DMS153 treated with DMSO at 0.1 percent for 48 hours (cell line): ENCODE measurements around the gene STYXL2.

ENCODE experiments used
- DNase-seq: peaks from one replicate; lab custom pipeline; 2025; ENCODE audit not compliant: unreplicated experiment; lab: John Stamatoyannopoulos, UW

STYXL2 gene

DNA sequence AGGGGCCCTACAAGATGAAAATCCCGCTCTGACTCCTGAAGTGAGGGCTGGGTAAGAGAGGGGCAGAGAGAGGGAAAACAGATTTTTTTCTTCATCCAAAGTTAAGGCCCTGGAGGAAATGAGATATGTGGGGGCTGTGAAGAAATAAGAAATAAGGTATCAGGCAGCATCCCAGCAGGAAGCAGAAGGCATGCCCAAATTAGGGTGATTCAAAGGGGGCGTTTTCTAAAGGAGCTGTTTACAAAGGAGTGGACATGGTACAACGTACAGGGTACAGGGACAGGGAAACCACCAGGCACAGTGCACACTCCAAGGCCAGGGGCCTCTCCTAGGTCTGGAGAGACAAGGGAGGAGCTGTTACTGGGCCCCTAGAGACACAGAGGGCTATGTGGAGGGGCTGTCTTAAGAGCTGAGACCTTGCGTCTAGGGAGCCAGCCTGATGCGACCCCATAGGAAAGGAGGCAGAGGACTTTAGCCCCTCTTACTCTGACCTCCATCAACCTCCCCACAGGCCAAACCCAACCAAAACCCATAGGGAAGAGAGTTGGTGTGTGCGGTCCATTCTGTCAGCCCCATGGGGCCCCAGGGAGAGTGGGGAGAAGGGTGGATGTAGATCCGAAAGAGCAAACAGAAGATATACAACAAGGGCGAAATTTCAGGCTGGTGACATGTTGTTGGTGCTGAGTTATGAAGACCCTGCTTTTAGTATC is 38.6 kb downstream of the STYXL2 start:
- no peak for DNase-seq

DNA sequence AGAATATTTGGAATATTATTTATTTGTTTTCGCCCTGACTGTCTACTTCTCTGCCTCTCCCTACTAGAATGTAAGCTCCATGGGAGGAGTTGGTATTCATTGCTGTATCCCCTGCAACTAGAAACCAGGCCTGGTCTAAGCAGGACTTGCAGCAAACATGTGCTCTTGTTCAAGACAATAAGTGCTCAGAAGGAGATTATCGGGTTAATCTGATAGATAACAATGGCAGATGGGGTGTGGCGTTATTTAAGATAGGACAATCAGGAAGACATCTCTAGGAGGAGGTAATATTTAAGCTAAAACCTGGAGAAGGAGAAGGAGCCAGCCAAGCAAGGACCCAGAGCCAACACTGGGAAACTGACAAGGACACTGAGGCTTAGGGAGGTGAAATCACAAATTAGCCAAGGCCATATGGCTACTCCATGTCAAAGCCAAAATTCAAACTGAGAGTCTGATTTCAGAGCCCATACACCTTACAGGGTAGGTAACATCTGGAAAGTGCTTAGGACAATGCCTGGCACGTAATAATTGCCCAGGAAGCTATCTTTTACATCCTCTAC is 41.5 kb downstream of the STYXL2 start:
- no peak for DNase-seq

DNA sequence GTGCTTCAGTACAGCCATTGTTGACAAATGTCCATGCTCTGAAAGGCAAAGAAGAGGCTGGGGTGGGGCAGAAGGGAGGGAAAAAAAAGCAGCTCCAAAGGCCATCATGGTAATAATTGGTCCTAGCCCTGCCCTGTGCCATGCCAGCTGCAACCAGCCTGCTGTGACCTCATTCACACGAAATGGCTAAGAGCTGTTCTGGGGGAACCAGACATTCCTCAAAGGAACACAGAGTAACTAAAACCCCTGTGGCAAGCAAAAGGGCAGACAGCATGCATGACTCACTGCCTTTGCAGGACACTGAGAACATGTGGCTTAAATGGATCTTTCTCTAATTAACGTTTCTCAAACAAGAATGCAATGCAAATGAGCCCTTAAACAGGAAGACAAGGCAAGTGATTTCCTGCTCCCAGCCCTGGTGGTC is 42.3 kb downstream of the STYXL2 start:
- no peak for DNase-seq

DNA sequence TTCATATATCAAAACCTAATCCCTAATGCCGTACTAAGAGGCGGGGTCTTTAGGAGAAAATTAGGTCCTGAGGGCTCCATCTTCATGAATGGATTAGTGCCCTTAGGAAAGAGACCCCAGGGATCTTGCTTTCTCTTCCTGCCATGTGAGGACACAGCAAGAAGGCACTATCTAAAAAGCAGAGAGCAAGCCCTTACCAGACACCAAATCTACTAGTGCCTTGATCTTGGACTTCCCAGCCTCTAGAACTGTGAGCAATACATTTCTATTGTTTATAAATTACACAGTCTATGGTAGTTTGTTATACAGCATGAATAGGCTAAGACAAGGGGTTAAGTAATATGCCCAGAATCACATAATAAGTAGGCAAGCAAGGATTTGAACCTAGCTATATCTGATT is 42.9 kb downstream of the STYXL2 start:
- DNase-seq = no peak

DNA sequence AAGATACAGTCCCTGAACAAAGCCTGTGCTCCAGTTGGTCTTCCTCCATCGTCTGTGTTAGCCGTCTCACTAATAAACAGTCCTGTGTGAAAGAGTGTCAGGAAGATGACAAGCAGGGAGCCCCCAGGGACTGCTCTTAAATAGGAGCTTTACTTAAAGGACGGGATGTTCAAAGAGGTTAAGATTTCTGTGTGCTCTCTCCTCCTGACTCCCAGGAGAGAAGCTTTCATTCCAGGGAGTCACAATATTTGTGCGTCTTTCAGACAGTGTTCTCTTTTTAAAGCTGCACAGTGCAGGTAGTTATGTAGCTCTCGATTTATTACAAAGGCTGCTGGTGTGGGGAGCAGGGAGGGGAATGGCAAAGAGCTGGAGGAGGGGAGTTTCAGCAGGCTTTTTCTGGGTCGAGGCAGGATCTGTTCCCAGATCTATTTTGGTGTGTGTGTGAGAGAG is 43.5 kb downstream of the STYXL2 start:
- no peak for DNase-seq

DNA sequence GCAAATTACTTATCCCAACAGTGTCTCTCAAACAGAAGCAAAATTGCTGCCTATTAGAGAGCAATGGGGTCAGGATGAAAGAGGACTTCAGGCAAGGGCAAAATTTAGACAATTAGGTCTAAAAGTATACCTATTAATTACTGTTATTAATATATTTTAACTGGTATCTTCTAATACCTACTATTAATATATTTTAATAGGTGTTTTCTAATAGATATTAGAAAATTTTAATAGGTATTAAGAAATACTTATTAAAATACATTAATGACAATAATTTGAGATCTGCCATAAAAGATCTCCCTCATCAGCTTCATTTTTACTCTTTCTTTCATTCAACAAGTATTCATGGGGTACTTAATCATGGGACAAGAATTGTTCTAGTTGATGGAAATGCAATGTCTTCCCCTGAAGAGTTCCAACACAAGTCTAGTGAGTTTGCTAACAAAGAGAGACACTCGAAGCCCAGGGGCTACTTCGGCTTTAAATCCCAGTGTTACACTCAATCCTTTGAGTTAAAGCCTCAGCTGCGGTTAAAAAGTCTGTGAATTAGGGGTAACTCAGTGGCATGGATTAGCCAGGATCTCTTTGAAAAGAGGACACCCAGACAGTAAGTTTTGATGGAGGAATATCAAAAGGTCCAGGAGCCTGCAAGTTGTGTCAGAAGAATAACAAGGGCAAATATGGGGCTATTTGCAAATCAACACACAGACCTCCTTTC is 44.1 kb downstream of the STYXL2 start:
- DNase-seq = no peak

DNA sequence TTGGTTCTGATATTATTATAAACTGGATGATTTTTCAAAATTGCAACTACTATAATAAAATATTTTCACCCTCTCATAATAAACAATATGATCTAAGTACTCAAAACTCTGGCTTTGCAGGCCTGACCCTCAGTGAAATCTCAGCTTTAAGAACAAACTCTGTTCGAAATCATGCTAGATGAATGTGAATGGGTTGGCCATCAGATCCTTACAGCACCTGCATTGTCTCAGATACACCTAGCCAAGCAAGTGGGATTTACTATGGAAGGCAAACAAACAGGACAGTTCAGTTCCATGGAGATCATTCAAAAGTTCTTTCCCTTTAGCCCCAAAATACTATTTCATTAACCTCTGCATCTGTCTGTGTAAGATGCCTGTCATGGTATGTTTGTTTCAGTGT is 44.8 kb downstream of the STYXL2 start:
- no peak for DNase-seq

DNA sequence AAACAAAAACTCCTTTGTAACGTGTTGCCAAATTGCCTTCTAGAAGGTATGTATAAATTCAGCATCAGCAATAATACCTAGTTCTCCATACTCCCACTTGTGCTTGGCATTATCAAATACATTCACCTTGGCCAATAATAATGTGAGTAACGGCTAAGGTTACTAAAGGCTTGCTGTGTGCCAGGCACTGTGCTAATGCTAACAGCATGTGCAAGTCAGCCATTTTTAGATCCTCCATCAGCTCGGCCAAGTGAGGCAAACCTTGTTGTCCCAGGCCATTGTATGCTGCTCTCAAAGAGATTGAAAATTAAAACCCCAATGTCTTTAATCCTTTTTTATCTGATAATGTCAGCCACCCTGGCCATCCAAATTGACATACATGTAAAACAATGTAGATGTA is 48.1 kb downstream of the STYXL2 start:
- no peak for DNase-seq
